HG03196 (cell line): ENCODE results near the gene C9orf85.
A peak's percentile ranks its signal among the peaks of the same experiment; 100 is the strongest.
"Not testable (repeated sequence)": the region's sequence is repeated elsewhere in the genome, so short reads cannot be mapped to it uniquely, and the experiment has no call there.

Experiments used
- ATAC-seq: cut with Tn5 transposase; IDR thresholded peaks from one replicate; pipeline ENCODE4 v1.9.1; 2021; ENCODE audit not compliant: unreplicated experiment

Gene C9orf85

GRCh38 chr9:71987471-71988371, 76.3 kb downstream of the C9orf85 start:
- no peak for ATAC-seq

GRCh38 chr9:71990466-71990865, 79.0 kb downstream of the C9orf85 start:
- no peak for ATAC-seq

GRCh38 chr9:72005451-72005850, 94.0 kb downstream of the C9orf85 start:
- no peak for ATAC-seq

- ATAC-seq: no peak
Observed at GRCh38 chr9:72006501-72006900, 95.1 kb downstream of the C9orf85 start.

GRCh38 chr9:72007726-72008125, 96.3 kb downstream of the C9orf85 start:
- ATAC-seq: not testable (repeated sequence)

GRCh38 chr9:72012646-72013045, 101.2 kb downstream of the C9orf85 start:
- ATAC-seq: no peak

GRCh38 chr9:72013292-72013760, 101.9 kb downstream of the C9orf85 start:
- peak; percentile 46 for ATAC-seq

- ATAC-seq: no peak
Observed at GRCh38 chr9:72022841-72023240, 111.4 kb downstream of the C9orf85 start.
